GM06990 (cell line): ENCODE data around the gene NLK.

Source experiments
- DNase-seq: peaks from one replicate; pipeline ENCODE4 v3.0.0-alpha.2; 2011; ENCODE audit not compliant: insufficient read length; ENCODE audit errors: extremely low read depth
- H3K27me3 ChIP-seq: replicated peaks from 2 replicates; pipeline ENCODE4 v1.6.0; 2011; ENCODE audit warnings: low read length; ENCODE audit not compliant: control insufficient read depth, insufficient read depth
- H3K36me3 ChIP-seq: 2 replicates; pipeline ENCODE4 v1.5.1; 2011; ENCODE audit warnings: low read length; ENCODE audit not compliant: control insufficient read depth, insufficient read depth
- H3K4me3 ChIP-seq: replicated peaks from 2 replicates; pipeline ENCODE4 v1.5.1; 2011; ENCODE audit warnings: low read depth, mild to moderate bottlenecking, control low read depth, low read length
- CTCF ChIP-seq: IDR thresholded peaks from 2 replicates; pipeline ENCODE4 v1.5.1; 2011; ENCODE audit warnings: low read length, control low read depth, mild to moderate bottlenecking, inconsistent platforms; ENCODE audit not compliant: insufficient read depth, poor library complexity, severe bottlenecking

The NLK gene

DNA sequence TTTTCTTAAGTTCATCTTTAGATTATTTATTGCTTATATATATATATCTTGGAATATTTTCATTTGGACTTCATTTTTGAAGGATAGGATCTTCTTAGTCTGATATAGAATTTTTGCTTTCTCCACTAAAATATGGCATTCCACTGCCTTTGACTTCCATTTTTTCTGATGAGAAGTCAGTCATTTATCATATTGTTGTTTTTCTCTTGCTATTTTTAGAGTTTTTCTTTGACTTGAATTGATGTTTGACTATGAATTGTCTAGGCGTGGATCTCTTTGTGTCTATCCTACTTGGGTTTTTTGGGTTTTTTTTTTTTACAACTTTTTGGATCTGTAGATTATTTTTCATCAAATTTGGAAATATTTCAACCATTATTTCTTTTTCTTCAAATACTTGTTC is 67.7 kb downstream of the NLK start:
- Histone ChIP-seq H3K4me3 (no peak overlapping the region), H3K27me3 (no peaks in the 10 kb centered on the region), H3K36me3 (no peaks in the 10 kb centered on the region)
- no peak for TF ChIP-seq CTCF
- DNase-seq = no peak

GRCh38 chr17:28112181-28112580 is 69.7 kb downstream of the NLK start:
- H3K36me3 ChIP-seq = no peaks in the 10 kb centered on the region
- no peak overlapping the region for H3K4me3 ChIP-seq
- DNase-seq = no peak
- no peaks in the 10 kb centered on the region for H3K27me3 ChIP-seq
- TF ChIP-seq CTCF = no peak

GRCh38 chr17:28112606-28113005 is 70.1 kb downstream of the NLK start:
- DNase-seq = no peak
- Histone ChIP-seq H3K4me3 (no peak overlapping the region), H3K27me3 (no peaks in the 10 kb centered on the region), H3K36me3 (no peaks in the 10 kb centered on the region)
- no peak for TF ChIP-seq CTCF

DNA sequence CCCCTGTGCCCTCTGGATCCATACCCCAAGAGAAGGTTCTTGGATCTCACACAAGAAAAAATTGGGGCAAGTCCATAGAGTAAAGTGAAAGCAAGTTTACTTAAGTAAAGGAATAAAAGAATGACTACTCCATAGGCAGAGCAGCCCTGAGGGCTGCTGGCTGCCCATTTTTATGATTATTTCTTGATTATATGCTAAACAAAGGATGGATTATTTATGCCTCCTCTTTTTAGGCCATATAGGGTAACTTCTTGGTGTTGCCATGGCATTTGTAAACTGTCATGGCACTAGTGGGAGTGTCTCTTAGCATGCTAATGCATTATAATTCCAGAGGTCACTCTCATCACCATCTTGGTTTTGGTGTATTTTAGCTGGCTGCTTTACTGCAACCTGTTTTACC is 70.8 kb downstream of the NLK start:
- no peaks in the 10 kb centered on the region for H3K27me3 ChIP-seq

GRCh38 chr17:28115046-28115445 is 72.6 kb downstream of the NLK start:
- Histone ChIP-seq H3K36me3 (no peaks in the 10 kb centered on the region), H3K4me3 (no peak overlapping the region), H3K27me3 (no peaks in the 10 kb centered on the region)
- no peak for DNase-seq
- TF ChIP-seq CTCF = no peak

More for the DNA sequence above, 70.8 kb downstream of the NLK start:
- TF ChIP-seq CTCF = no peak
- Histone ChIP-seq H3K36me3 (no peaks in the 10 kb centered on the region), H3K4me3 (no peak overlapping the region)
- DNase-seq = no peak

DNA sequence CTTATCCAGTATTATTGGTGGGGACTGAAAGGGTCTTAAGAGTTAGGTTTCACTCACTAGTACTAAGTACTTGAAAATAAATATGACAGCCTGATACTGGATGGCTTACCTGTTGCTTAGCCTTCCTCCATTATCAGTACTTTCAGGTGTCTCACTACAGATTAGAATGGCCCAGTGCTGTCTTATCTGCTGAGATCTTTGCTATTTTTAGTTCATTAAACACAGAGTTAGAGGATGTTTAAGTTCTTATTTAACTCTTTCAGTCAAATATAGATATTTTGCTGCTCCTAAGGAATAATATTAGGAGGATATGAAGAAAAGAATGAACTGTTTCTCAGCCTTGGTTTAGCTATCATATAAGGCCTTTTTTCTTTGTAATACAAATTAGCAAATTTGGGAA is 74.8 kb downstream of the NLK start:
- DNase-seq = no peak
- H3K36me3 ChIP-seq = no peaks in the 10 kb centered on the region
- TF ChIP-seq CTCF = no peak
- no peaks in the 10 kb centered on the region for H3K27me3 ChIP-seq
- no peak overlapping the region for H3K4me3 ChIP-seq
